Measurements from ENCODE around the gene ZMAT5.

Gene ZMAT5

DNA sequence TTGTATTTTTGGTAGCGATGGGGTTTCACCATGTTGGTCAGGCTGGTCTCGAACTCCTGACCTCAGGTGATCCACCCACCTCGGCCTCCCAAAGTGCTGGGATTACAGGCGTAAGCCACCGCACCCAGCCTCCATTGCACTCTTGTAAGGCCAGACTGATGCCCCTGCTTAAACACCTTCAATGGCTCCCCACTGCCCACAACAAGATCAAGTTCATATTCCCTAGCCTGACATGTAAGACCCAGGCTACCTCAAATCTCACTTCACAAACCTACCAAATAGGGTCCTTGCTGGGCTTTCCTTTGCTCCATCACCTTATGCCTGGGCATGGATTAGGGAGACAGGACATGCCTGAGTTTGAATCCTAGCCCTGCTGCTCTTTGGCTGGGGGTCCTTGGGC lies 13.4 kb upstream of the ZMAT5 start:
- H3K4me3 ChIP-seq (ENCODE audit: low read depth, low read length): no peak overlapping the region
- TF ChIP-seq, protein P1, sequence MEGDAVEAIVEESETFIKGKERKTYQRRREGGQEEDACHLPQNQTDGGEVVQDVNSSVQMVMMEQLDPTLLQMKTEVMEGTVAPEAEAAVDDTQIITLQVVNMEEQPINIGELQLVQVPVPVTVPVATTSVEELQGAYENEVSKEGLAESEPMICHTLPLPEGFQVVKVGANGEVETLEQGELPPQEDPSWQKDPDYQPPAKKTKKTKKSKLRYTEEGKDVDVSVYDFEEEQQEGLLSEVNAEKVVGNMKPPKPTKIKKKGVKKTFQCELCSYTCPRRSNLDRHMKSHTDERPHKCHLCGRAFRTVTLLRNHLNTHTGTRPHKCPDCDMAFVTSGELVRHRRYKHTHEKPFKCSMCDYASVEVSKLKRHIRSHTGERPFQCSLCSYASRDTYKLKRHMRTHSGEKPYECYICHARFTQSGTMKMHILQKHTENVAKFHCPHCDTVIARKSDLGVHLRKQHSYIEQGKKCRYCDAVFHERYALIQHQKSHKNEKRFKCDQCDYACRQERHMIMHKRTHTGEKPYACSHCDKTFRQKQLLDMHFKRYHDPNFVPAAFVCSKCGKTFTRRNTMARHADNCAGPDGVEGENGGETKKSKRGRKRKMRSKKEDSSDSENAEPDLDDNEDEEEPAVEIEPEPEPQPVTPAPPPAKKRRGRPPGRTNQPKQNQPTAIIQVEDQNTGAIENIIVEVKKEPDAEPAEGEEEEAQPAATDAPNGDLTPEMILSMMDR (IDR thresholded peaks at IDR 0.05; ENCODE audit: low read depth, low read length): no peak

DNA sequence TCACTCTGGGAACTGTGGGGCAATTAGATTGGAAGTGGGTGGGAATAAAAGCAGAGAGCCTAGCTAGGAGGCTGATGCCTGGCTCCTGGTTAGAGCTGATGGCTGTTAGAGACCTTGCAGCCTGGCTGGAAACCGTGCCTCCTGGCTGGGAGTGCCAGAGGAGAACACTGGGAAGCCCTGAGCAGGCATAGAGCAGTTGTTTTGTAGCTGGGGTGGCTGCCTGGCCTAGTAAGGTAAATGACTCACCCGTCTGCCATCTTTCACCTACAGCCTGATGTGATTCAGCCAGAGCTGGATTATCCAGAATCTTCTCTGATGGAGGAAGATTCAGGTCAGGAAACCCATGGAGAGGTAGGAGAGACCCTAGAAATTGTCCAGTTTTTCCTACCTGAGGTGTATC lies 6.4 kb upstream of the ZMAT5 start:
- TF ChIP-seq, protein P1 (IDR thresholded peaks at IDR 0.05; ENCODE audit: low read depth, low read length): no peak
- H3K4me3 ChIP-seq (ENCODE audit: low read depth, low read length): no peak overlapping the region

DNA sequence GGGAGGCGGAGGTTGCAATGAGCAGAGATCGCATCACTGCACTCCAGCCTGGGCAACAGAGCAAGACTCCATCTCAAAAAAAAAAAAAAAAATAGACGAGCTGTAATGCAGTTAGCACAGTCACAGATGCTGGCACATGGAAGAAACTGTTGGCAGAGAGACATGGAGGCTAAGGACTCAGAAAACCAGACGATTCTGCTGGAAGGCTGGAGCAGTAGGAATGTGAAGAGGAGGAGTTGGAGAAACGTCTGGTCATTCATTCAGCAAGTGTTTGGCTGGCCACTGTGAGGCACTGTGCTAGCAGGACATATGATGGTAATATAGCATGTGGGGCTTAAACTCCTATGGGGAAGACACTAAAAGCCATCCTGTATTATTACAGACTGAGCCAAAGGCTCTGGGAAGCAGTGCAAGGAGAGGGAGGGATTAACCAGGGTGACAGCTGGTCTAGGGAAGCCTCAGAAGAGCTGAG lies 5.4 kb upstream of the ZMAT5 start:
- TF ChIP-seq, protein P1 (IDR thresholded peaks at IDR 0.05; ENCODE audit: low read depth, low read length): peak; percentile 22; the same call in 1 of the 2 replicates
- H3K4me3 ChIP-seq (ENCODE audit: low read depth, low read length): no peak overlapping the region

DNA sequence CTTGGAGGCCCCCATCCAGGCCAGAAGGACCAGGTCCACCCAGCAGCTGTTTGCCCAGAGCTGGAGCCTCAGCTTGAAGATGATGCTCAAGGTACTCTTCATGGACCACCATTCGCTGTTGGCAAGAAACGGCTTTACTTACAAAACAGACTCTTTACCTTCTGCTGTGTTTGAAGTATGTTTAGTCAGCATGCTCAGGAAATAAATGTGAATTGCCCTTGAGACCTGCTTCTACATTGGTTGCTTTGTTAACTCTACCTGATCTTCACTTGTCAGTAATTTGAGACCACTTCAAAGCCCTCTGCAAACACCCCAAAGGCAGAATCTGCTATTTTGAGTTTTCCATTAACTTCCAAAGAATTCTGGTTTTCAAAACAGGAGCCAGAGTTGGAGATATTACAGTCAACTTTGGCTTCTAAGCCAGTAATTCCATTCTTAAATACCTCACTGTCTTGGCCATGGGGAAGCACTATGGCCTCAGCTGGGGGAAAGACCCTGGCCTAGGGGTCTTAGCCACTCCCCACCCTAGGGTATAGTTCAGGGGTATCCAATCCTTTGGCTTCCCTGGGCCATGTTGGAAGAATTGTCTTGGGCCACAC lies 3.0 kb upstream of the ZMAT5 start:
- H3K4me3 ChIP-seq (ENCODE audit: low read depth, low read length): no peak overlapping the region
- TF ChIP-seq, protein P1 (IDR thresholded peaks at IDR 0.05; ENCODE audit: low read depth, low read length): no peak

- H3K4me3 ChIP-seq (ENCODE audit: low read depth, low read length): peak overlapping the region; percentile 88
Measured at GRCh38 chr22:29768052-29768693, 1.4 kb upstream of the ZMAT5 start.

GRCh38 chr22:29767171-29768051 lies 604 bp upstream of the ZMAT5 start, which contains the start of gene UQCR10:
Gene UQCR10, plus strand, starts transcription at chr22:29767369. Its CDS starts 30 bp downstream, at chr22:29767399.
- TF ChIP-seq, protein P1 (IDR thresholded peaks at IDR 0.05; ENCODE audit: low read depth, low read length): no peak
- H3K4me3 ChIP-seq (ENCODE audit: low read depth, low read length): peak within 1 kb of the TSS; percentile 88

More at GRCh38 chr22:29768052-29768693, 1.4 kb upstream of the ZMAT5 start:
- TF ChIP-seq, protein P1 (IDR thresholded peaks at IDR 0.05; ENCODE audit: low read depth, low read length): no peak

Data from WI38 (cell line).